Heart right ventricle (tissue), 16 donors: ENCODE data around the gene GRIK2. TPM values are rescaled to one million over a fixed set of nuclear protein-coding genes. Genes with fewer than 3 reads are reported as not detected.

Experiments used
- ATAC-seq, 8 donors: fragments of 200-7000 bp; cut with Tn5 transposase; one replicate each; pipeline ENCODE4 v1.9.1; 2020; ENCODE audit warnings: mild to moderate bottlenecking in 8 of 8, moderate library complexity in 8 of 8, moderate number of reproducible peaks in 1 of 8
- DNase-seq, 2 donors: peaks; one replicate each; pipeline ENCODE4 v3.0.0-alpha.2; 2020
- H3K27ac ChIP-seq, 10 donors: fragments of 200-600 bp; sonication (generic) in 2 of 10; one replicate each; pipeline versions ENCODE4 v1.5.0 to v1.8.0; 2020 to 2022; ENCODE audit warnings: mild to moderate bottlenecking in 3 of 10
- H3K27me3 ChIP-seq, 7 donors: fragments of 200-600 bp; one replicate each; pipeline ENCODE4 v1.8.0; 2021 to 2022; ENCODE audit warnings: mild to moderate bottlenecking in 2 of 7
- H3K36me3 ChIP-seq, 9 donors: fragments of 200-600 bp; sonication (generic) in 1 of 9; one replicate each; pipeline versions ENCODE4 v1.5.0 to v1.8.0; 2020 to 2022; ENCODE audit warnings: mild to moderate bottlenecking in 2 of 9
- H3K4me1 ChIP-seq, 9 donors: fragments of 200-600 bp; sonication (generic) in 1 of 9; one replicate each; pipeline versions ENCODE4 v1.5.0 to v1.8.0; 2020 to 2022; ENCODE audit warnings: mild to moderate bottlenecking in 4 of 9
- H3K4me3 ChIP-seq, 10 donors: fragments of 200-600 bp; sonication (generic) in 2 of 10; one replicate each; pipeline versions ENCODE4 v1.5.0 to v1.8.0; 2020 to 2022; ENCODE audit warnings: mild to moderate bottlenecking in 7 of 10, moderate library complexity in 2 of 10
- H3K9me3 ChIP-seq, 11 donors: fragments of 200-600 bp in 10 of 11; sonication (generic) in 2 of 11; one replicate each; pipeline versions ENCODE4 v1.5.0 to v1.8.0; 2013 to 2022; ENCODE audit warnings: mild to moderate bottlenecking in 2 of 11, control low read depth in 1 of 11, moderate library complexity in 1 of 11
- CTCF ChIP-seq, 9 donors: fragments of 200-600 bp; sonication (generic) in 2 of 9; IDR thresholded peaks; one replicate each; pipeline versions ENCODE4 v1.5.0 to v1.8.0; 2021 to 2022; ENCODE audit warnings: antibody characterized with exemption in 9 of 9, mild to moderate bottlenecking in 5 of 9, moderate library complexity in 1 of 9
- WGBS, 2 donors: extraction: QIAGEN DNeasy Blood & Tissue Kit; methylation state at CpG; one replicate each; pipeline ENCODE4 v1.1.7; 2013; ENCODE audit warnings: inconsistent platforms in 1 of 2; 5-methylcytosine and 5-hydroxymethylcytosine counted together
- intact Hi-C, 10 donors: fragments of 100-400 bp; cut with DNase I; formaldehyde crosslinking; loops; one replicate each; pipeline versions ENCODE4 v1.11.1 to v1.14.2; 2022
- polyA plus RNA-seq, 2 donors: library from polyadenylated mRNA; stranded (reverse); fragments of 200-250 nt; gene quantifications; one replicate each; pipeline ENCODE4 v1.2.3, GENCODE V29; 2013
- total RNA-seq, 10 donors: library from RNA; stranded (reverse); fragmentation: NEBNext Ultra II Directional in 3 of 10; extraction: Animal tissue kit (Norgen Biotek cat#: 25700) in 3 of 10; gene quantifications; one replicate each; pipeline versions ENCODE4 v1.2.1 to v1.2.4, GENCODE V29; 2021 to 2023
- donor health status: Arrhythmogenic right ventricular cardiomyopathy.
- donor health status: ischemic (EF 13 %, LVEDD 7.1; RV severe dilation, severe dysfunction).
- donor health status: healthy with polysubstance abuse.
- donor health status: DM: no; HTN: yes; CAD: no.
- donor health status: DM: no; HTN: no; CAD: no.
- donor health status: ischemic (EF 25% LVEDD 6.9; RV normal size, moderate dysfunction).
- donor health status: ischemic (EF 25% LVEDD 5.7; RV mildly dilated, moderate dysfunction).
- donor health status: healthy.
- donor health status: DM: yes; HTN: yes; CAD: no.
- donor health status: Ischemic cardiomyopathy.
- donor health status: ischemic (EF 35%, LVEDD 5.7; RV mildly dilated, moderate dysfunction).
- donor health status: nonischemic (EF 11% LVEDD 7.7; RV severe dilation, severe dysfunction).
- donor health status: DM: yes; HTN: yes; CAD: no.
- donor health status: PGD.
- donor health status: ischemic (EF 29% LVEDD 5.4; RV normal size, mild dysfunction).
- donor health status: nonischemic (EF 23%, LVEDD 6.1; RV moderate dilation, normal function).

The GRIK2 gene
- total and polyA plus RNA-seq, 12 donors = 0.13 to 7.0 (median 2.5) TPM

- Histone ChIP-seq H3K36me3 (no peaks in the 10 kb centered on the region), H3K9me3 (peaks cover 0 to 41% (median 0%) of the 10 kb centered on the region in 11 donors), H3K4me1 (no peaks in the 10 kb centered on the region), H3K27ac (no peak overlapping the region), H3K27me3 (no peaks in the 10 kb centered on the region), H3K4me3 (no peak overlapping the region)
- ATAC-seq (no peak), DNase-seq (no peak)
- TF ChIP-seq CTCF (IDR thresholded peaks at IDR 0.05) = no peak
- intact Hi-C loops = no loop called here
- 84% methylated on average over 8 of the region's 8 CpGs for WGBS, 2 donors
Observed at GRCh38 chr6:101961357-101961756, 567.8 kb downstream of the GRIK2 start.

GRCh38 chr6:101980924-101981323 is 587.4 kb downstream of the GRIK2 start:
- TF ChIP-seq CTCF (IDR thresholded peaks at IDR 0.05) = no peak
- Histone ChIP-seq H3K27ac (no peak overlapping the region), H3K27me3 (no peaks in the 10 kb centered on the region), H3K9me3 (no peaks in the 10 kb centered on the region), H3K4me3 (no peak overlapping the region), H3K4me1 (no peaks in the 10 kb centered on the region), H3K36me3 (no peaks in the 10 kb centered on the region)
- ATAC-seq (no peak), DNase-seq (no peak)
- intact Hi-C loops = no loop called here

GRCh38 chr6:101986476-101986875 is 593.0 kb downstream of the GRIK2 start:
- H3K4me3 ChIP-seq = no peak overlapping the region
- DNase-seq = no peak
- H3K27ac ChIP-seq = no peak overlapping the region
- H3K9me3 ChIP-seq = no peaks in the 10 kb centered on the region
- H3K36me3 ChIP-seq = no peaks in the 10 kb centered on the region
- no peak for ATAC-seq
- intact Hi-C loops = no loop called here
- TF ChIP-seq CTCF (IDR thresholded peaks at IDR 0.05) = no peak
- 75 to 85% methylated on average over 3 of the region's 3 CpGs for WGBS, 2 donors
- H3K4me1 ChIP-seq = no peaks in the 10 kb centered on the region
- no peaks in the 10 kb centered on the region for H3K27me3 ChIP-seq

GRCh38 chr6:101992286-101992685 is 598.8 kb downstream of the GRIK2 start:
- H3K9me3 ChIP-seq = no peaks in the 10 kb centered on the region
- intact Hi-C loops = no loop called here
- 52 to 57% methylated on average over 5 of the region's 5 CpGs for WGBS, 2 donors
- H3K36me3 ChIP-seq = no peaks in the 10 kb centered on the region
- H3K27ac ChIP-seq = no peak overlapping the region
- no peak for ATAC-seq
- TF ChIP-seq CTCF (IDR thresholded peaks at IDR 0.05) = no peak
- H3K27me3 ChIP-seq = no peaks in the 10 kb centered on the region
- H3K4me1 ChIP-seq = no peaks in the 10 kb centered on the region
- no peak overlapping the region for H3K4me3 ChIP-seq
- no peak for DNase-seq

DNA sequence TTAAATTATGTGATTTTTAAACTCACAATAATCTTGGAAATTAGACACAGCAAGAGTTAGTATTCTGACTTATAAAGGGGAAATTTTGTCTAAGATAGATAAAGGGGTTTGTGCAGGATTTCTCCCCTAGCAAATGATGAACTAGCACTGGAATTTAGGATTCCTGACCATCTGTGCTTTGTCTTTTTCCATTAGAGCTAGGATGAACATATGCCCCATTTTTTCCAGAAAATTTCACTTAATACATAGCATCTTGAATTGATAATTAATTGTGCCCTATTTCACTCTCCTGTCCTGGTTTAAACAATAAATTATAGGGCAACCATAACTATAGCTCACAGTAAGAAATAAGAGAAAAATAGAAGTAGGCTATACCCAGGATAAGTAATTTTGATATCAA is 601.0 kb downstream of the GRIK2 start:
- ATAC-seq (no peak), DNase-seq (no peak)
- no peaks in the 10 kb centered on the region for H3K36me3 ChIP-seq
- no peaks in the 10 kb centered on the region for H3K27me3 ChIP-seq
- no peak overlapping the region for H3K4me3 ChIP-seq
- no peaks in the 10 kb centered on the region for H3K9me3 ChIP-seq
- intact Hi-C loops = no loop called here
- H3K27ac ChIP-seq = no peak overlapping the region
- TF ChIP-seq CTCF (IDR thresholded peaks at IDR 0.05) = no peak
- no peaks in the 10 kb centered on the region for H3K4me1 ChIP-seq
